NCI-H524 (cell line): ENCODE data around the gene SF3B3.

ENCODE experiments used
- DNase-seq, 2 experiments: peaks; one replicate each; lab custom pipeline; 2025; lab: John Stamatoyannopoulos, UW

Gene SF3B3

GRCh38 chr16:70523743-70524398, at the start of gene SF3B3:
Gene SF3B3 (plus strand): TSS chr16:70523816. CDS start chr16:70526657, 2,841 bp downstream.
- DNase-seq, result peak; percentile 83 to 86

GRCh38 chr16:70474320-70475053, 49.1 kb upstream of the SF3B3 start:
- no peak for DNase-seq

- peak in 1 of 2 experiments; percentile 25 for DNase-seq
These were observed 48.4 kb upstream of the SF3B3 start for GRCh38 chr16:70475054-70475871.

GRCh38 chr16:70476272-70477020, 47.2 kb upstream of the SF3B3 start:
- DNase-seq, result peak; percentile 78 to 93

GRCh38 chr16:70478169-70478568, 45.4 kb upstream of the SF3B3 start:
- no peak for DNase-seq

GRCh38 chr16:70478912-70479341, 44.7 kb upstream of the SF3B3 start:
- peak in 1 of 2 experiments; percentile 28 for DNase-seq

GRCh38 chr16:70480127-70481105, 43.2 kb upstream of the SF3B3 start:
- peak; percentile 51 to 82 for DNase-seq

- DNase-seq, result no peak
These were observed 41.6 kb upstream of the SF3B3 start for GRCh38 chr16:70481929-70482536.

- DNase-seq, result no peak
These were observed 41.0 kb upstream of the SF3B3 start for GRCh38 chr16:70482624-70483023.

- DNase-seq, result peak; percentile 94 to 98
These were observed 40.2 kb upstream of the SF3B3 start for GRCh38 chr16:70483426-70483825.

GRCh38 chr16:70484867-70485266, 38.7 kb upstream of the SF3B3 start:
- DNase-seq, result no peak

- DNase-seq, result peak; percentile 58 to 85
These were observed 33.4 kb upstream of the SF3B3 start for GRCh38 chr16:70490261-70490660.

GRCh38 chr16:70493802-70494201, 29.8 kb upstream of the SF3B3 start:
- no peak for DNase-seq

GRCh38 chr16:70494202-70494770, 29.3 kb upstream of the SF3B3 start:
- DNase-seq, result no peak

GRCh38 chr16:70494777-70495176, 28.8 kb upstream of the SF3B3 start:
- no peak for DNase-seq

GRCh38 chr16:70495425-70496182, 28.0 kb upstream of the SF3B3 start:
- DNase-seq, result peak; percentile 97 to 99

- no peak for DNase-seq
These were observed 27.1 kb upstream of the SF3B3 start for GRCh38 chr16:70496513-70496912.

GRCh38 chr16:70508752-70509151, 14.9 kb upstream of the SF3B3 start:
- peak in 1 of 2 experiments; percentile 16 for DNase-seq

GRCh38 chr16:70510216-70510615, 13.4 kb upstream of the SF3B3 start:
- DNase-seq, result no peak
